Fibroblast of gingiva (primary cell): ENCODE results near the gene PPARA.

ENCODE experiments used
- DNase-seq: peaks from one replicate; pipeline ENCODE4 v3.0.0-alpha.2; 2011; ENCODE audit warnings: low read depth

PPARA gene

GRCh38 chr22:46272762-46273431, 122.6 kb downstream of the PPARA start:
- no peak for DNase-seq

GRCh38 chr22:46273432-46274148, 123.3 kb downstream of the PPARA start:
- DNase-seq, result no peak

GRCh38 chr22:46274381-46274780, 124.1 kb downstream of the PPARA start:
- no peak for DNase-seq

GRCh38 chr22:46275455-46276122, 125.3 kb downstream of the PPARA start:
- no peak for DNase-seq

- DNase-seq, result no peak
Observed at GRCh38 chr22:46276563-46276962, 126.2 kb downstream of the PPARA start.

- DNase-seq, result no peak
Observed at GRCh38 chr22:46278656-46279645, 128.6 kb downstream of the PPARA start.

- no peak for DNase-seq
Observed at GRCh38 chr22:46280063-46280817, 129.9 kb downstream of the PPARA start.

- no peak for DNase-seq
Observed at GRCh38 chr22:46280999-46281623, 130.8 kb downstream of the PPARA start.

- DNase-seq, result no peak
Observed at GRCh38 chr22:46281866-46282678, 131.7 kb downstream of the PPARA start.

- peak; percentile 45 for DNase-seq
Observed at GRCh38 chr22:46286006-46286405, 135.7 kb downstream of the PPARA start.

- no peak for DNase-seq
Observed at GRCh38 chr22:46286941-46287872, 136.9 kb downstream of the PPARA start.

- DNase-seq, result no peak
Observed at GRCh38 chr22:46287873-46288751, 137.8 kb downstream of the PPARA start.

GRCh38 chr22:46288846-46289243, 138.5 kb downstream of the PPARA start:
- DNase-seq, result no peak

- DNase-seq, result no peak
Observed at GRCh38 chr22:46289244-46289891, 139.0 kb downstream of the PPARA start.

GRCh38 chr22:46290121-46290842, 140.0 kb downstream of the PPARA start:
- DNase-seq, result no peak
